SK-N-MC (cell line): ENCODE data around the gene RHBDL1.

ENCODE experiments used
- DNase-seq: peaks from one replicate; pipeline ENCODE4 v3.0.0-alpha.2; 2011; ENCODE audit warnings: low read depth, low spot score
- H3K27ac ChIP-seq: fragments of 200-600 bp; sonication (generic); 2 replicates; pipeline ENCODE4 v1.5.1; 2016; ENCODE audit warnings: mixed run types
- H3K36me3 ChIP-seq: fragments of 200-600 bp; sonication (generic); 2 replicates; pipeline ENCODE4 v1.6.1; 2017; ENCODE audit warnings: antibody characterized with exemption, low read length, mixed read lengths; ENCODE audit not compliant: insufficient read depth
- H3K4me3 ChIP-seq: fragments of 200-600 bp; sonication (generic); 2 replicates; pipeline ENCODE4 v1.5.1; 2016
- H3K9ac ChIP-seq: fragments of 200-600 bp; sonication (generic); 2 replicates; pipeline ENCODE4 v1.8.0; 2017; ENCODE audit warnings: mixed run types, mixed read lengths; ENCODE audit not compliant: insufficient read length
- H3K9me3 ChIP-seq: fragments of 200-600 bp; sonication (generic); 2 replicates; pipeline ENCODE4 v1.6.1; 2017; ENCODE audit warnings: low read depth, mild to moderate bottlenecking, antibody characterized with exemption, low read length, moderate library complexity, mixed read lengths
- EZH2 ChIP-seq: fragments of 200-600 bp; sonication (generic); IDR thresholded peaks from one replicate; pipeline ENCODE4 v1.6.1; 2017; ENCODE audit warnings: antibody characterized with exemption
- FOXP2 ChIP-seq: optimal IDR thresholded peaks from 2 replicates; pipeline ENCODE3; 2011; ENCODE audit warnings: mild to moderate bottlenecking, moderate library complexity; ENCODE audit not compliant: insufficient read depth; ENCODE audit errors: extremely low read length, control extremely low read depth
- POLR2AphosphoS5 ChIP-seq: IDR thresholded peaks from 2 replicates; pipeline ENCODE4 v1.6.1; 2012; ENCODE audit warnings: mild to moderate bottlenecking, low read depth, low read length, borderline replicate concordance

The RHBDL1 gene

GRCh38 chr16:642189-643049 lies 33.1 kb upstream of the RHBDL1 start:
- Histone ChIP-seq H3K9me3 (no peaks in the 10 kb centered on the region), H3K27ac (no peak overlapping the region), H3K36me3 (no peaks in the 10 kb centered on the region), H3K4me3 (peak overlapping the region; percentile 85), H3K9ac (peak overlapping the region; percentile 65)
- no peak for DNase-seq
- TF ChIP-seq EZH2 (no peak), POLR2AphosphoS5 (no peak; the same call in 1 of the 2 replicates), FOXP2 (no peak)

DNA sequence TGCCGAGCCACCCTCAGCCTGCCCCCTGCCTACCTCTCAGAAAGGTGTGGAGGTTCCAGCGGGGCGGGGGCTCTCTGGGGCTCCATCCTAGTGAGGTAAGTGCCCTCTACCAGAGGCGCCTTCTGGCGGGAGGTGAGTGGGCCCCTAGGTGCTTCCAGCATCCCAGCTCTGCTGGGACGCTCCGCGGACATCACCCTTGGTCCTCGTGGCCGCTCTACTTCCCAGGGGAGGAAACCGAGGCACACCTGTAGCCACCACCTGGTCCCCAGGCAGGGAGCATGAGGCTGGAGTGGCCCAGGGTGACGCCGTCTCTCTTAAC lies 32.5 kb upstream of the RHBDL1 start:
- Histone ChIP-seq H3K27ac (no peak overlapping the region), H3K9ac (no peak overlapping the region), H3K36me3 (no peaks in the 10 kb centered on the region), H3K9me3 (no peaks in the 10 kb centered on the region), H3K4me3 (peak overlapping the region; percentile 85)
- no peak for DNase-seq
- TF ChIP-seq POLR2AphosphoS5 (no peak), FOXP2 (no peak), EZH2 (no peak)

- Histone ChIP-seq H3K27ac (no peak overlapping the region), H3K9ac (no peak overlapping the region), H3K36me3 (no peaks in the 10 kb centered on the region), H3K9me3 (no peaks in the 10 kb centered on the region), H3K4me3 (no peak overlapping the region)
- no peak for TF ChIP-seq POLR2AphosphoS5
- no peak for TF ChIP-seq EZH2
- no peak for TF ChIP-seq FOXP2
- no peak for DNase-seq
Measured at GRCh38 chr16:644556-644955, 30.9 kb upstream of the RHBDL1 start.

DNA sequence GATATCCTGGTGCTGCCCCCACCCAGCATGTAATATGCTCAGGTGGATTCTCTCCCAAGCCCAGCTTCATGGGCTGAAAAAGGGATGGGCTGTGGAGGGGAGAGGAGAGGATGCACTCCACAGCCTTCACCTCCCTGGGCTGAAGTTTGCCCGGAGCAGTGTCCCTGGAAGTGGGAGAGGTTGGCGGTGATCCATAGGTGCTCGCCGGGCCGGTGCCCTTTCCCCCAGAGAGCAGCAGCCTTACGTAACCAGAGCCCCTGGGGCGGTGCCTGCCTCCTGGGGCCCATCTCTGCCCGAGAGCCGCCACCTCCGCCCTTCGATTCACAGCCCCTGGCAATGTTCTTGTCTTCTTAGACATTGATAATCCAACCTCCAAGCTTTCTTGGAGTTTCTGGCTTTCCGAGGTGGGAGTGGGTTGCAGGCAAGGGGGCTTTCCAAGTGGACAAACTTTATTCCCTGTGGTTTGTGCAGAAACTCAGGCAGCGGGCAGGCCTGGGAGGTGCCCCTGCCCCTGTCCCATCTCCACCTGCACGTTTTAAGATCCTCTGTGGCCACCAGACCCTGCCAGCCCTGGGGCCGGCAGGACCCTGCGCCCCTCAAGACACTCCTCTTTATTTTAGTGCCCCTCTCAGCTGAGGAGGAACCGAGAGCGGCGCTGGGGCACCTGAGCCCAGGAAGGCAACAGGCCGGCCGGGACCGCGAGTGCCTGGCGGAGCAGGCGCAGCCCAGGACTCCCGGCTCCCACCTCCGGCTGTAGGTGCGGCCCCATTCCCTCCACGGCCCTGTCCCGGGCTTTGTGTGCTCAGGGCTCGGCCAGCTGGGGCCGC lies 29.4 kb upstream of the RHBDL1 start:
- Histone ChIP-seq H3K4me3 (no peak overlapping the region), H3K36me3 (no peaks in the 10 kb centered on the region), H3K27ac (peak overlapping the region; percentile 60; the same call in 1 of the 2 replicates), H3K9me3 (no peaks in the 10 kb centered on the region), H3K9ac (no peak overlapping the region)
- TF ChIP-seq FOXP2 (no peak), POLR2AphosphoS5 (no peak), EZH2 (no peak)
- DNase-seq, result no peak

GRCh38 chr16:646679-647172 lies 28.7 kb upstream of the RHBDL1 start:
- no peaks in the 10 kb centered on the region for H3K9me3 ChIP-seq
- H3K9ac ChIP-seq, result no peak overlapping the region
- no peak overlapping the region for H3K4me3 ChIP-seq
- H3K27ac ChIP-seq, result no peak overlapping the region
- TF ChIP-seq POLR2AphosphoS5 (0 out of 2 replicates have a peak, but pooled peaks have one; percentile 2), EZH2 (no peak)
- H3K36me3 ChIP-seq, result no peaks in the 10 kb centered on the region
- DNase-seq, result no peak

- no peak for DNase-seq
- H3K9ac ChIP-seq, result no peak overlapping the region
- no peaks in the 10 kb centered on the region for H3K36me3 ChIP-seq
- H3K27ac ChIP-seq, result no peak overlapping the region
- TF ChIP-seq POLR2AphosphoS5 (peak; percentile 1; the same call in 1 of the 2 replicates), FOXP2 (no peak)
- no peak overlapping the region for H3K4me3 ChIP-seq
- H3K9me3 ChIP-seq, result no peaks in the 10 kb centered on the region
Measured at GRCh38 chr16:647173-647902, 28.1 kb upstream of the RHBDL1 start.

- no peaks in the 10 kb centered on the region for H3K9me3 ChIP-seq
- no peaks in the 10 kb centered on the region for H3K36me3 ChIP-seq
- no peak for DNase-seq
- H3K9ac ChIP-seq, result peak overlapping the region; percentile 96
- TF ChIP-seq POLR2AphosphoS5 (no peak; the same call in 1 of the 2 replicates), EZH2 (no peak), FOXP2 (no peak)
- peak overlapping the region; percentile 91 for H3K4me3 ChIP-seq
- H3K27ac ChIP-seq, result peak overlapping the region; percentile 86
Measured at GRCh38 chr16:648071-648780, 27.2 kb upstream of the RHBDL1 start.
